GM20431 (cell line): ENCODE data around the gene APOLD1.
"Not testable (repeated sequence)": the region's sequence is repeated elsewhere in the genome, so short reads cannot be mapped to it uniquely, and the experiment has no call there.

ENCODE experiments used
- in situ Hi-C: fragments of 300-500 bp; cut with MseI, MboI; formaldehyde crosslinking; loops from one replicate; pipeline ENCODE4 v1.15.0; 2020; ENCODE audit warnings: low sequenced_read_pairs; ENCODE audit not compliant: unreplicated experiment

The APOLD1 gene

GRCh38 chr12:12784116-12784515 is 1.3 kb upstream of the APOLD1 start:
- in situ Hi-C loops, result no loop called here

GRCh38 chr12:12786351-12786705 is 869 bp downstream of the APOLD1 start:
- in situ Hi-C loops, result no loop called here

GRCh38 chr12:12786706-12787601 is 1.5 kb downstream of the APOLD1 start:
- in situ Hi-C loops, result no loop called here

- in situ Hi-C loops, result no loop called here
Observed at GRCh38 chr12:12788131-12788530, 2.7 kb downstream of the APOLD1 start.

- in situ Hi-C loops, result no loop called here
Observed at GRCh38 chr12:12788675-12789368, 3.4 kb downstream of the APOLD1 start.

DNA sequence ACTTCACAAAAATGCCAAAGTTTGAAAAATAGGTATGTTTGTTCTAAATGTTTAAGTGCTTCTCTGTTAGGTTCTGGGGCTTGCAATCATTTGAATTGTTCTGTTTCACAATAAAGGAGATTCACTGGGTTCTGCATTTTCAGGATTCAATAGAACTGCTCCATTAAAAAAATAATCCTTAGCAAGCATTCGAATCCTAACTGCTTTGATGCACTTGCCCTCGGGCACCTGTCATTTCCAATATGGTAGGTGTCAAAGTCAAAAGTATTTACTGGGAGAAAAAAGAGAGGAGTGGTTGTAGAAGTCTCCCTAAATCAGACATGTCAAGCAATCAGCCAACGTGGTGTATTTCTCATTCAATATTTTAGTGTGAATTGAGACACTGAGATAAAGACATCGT is 5.5 kb downstream of the APOLD1 start:
- in situ Hi-C loops, result no loop called here

DNA sequence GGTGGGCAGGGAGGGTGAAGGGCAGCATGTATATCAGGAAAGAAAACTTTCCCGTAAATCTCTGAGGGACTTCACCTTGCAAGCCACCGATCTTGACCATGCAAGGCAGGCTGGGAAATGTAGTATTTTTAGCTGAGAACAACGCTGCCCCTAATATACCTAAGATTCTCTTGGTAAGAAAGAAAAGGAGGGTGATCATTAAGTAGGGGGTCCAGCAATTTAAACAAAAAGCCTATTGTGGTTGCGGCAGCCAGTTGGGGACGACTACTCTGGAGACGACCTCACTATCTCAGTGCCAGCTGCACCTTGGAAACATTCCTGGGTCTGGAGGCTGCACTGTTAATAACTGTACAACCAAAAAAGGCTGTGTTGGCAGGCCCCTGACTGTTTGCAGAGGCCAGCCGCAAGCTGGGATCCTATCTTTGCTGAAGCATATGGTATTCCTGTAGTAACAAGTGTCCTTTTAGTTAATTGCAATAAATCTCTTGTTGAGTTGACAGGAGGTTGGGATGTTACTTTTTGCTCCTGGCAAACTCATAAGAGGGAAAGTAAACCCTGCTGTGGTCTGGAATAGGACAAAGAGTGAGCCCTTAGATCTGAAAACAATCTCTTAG is 6.4 kb downstream of the APOLD1 start:
- in situ Hi-C loops, result no loop called here

DNA sequence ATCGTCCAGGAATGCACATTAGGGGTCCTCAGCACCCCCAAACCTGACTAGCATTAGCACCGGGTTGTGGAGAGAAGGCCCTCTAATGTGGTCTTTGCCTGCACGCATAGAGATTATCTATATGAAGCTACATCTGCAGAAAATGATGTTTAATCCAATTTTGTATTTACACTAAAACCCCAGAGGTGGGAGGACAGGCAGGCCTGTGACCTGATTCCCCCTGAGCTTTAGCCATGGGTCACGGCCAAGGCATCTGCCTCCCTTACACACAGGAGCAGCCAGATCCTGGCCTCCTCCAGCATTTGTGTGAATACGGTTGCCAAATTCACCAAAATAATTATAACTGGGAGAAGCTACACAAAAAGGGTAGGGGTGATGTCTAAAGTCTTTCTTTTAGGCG is 7.0 kb downstream of the APOLD1 start:
- in situ Hi-C loops, result no loop called here

DNA sequence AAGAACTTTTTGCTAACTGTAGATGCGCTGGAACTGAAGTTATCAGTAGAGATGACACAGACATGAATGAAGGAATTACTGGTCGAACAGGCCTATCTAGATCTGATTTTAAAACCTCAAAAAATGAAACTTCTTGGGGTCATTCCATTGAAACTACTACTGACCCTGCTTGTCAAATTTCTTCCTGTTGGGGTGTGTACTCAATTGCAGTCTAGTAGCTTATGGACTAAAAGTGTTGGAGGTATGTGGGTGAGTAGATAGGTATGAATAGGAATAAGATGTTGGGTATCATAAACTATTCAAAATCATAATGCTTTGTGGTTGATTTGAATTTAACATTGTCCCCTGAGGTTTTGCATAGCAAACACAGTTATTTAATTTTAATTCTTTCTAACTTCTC is 9.2 kb downstream of the APOLD1 start:
- in situ Hi-C loops, result no loop called here

GRCh38 chr12:12796171-12796570 is 10.7 kb downstream of the APOLD1 start:
- in situ Hi-C loops, result no loop called here

DNA sequence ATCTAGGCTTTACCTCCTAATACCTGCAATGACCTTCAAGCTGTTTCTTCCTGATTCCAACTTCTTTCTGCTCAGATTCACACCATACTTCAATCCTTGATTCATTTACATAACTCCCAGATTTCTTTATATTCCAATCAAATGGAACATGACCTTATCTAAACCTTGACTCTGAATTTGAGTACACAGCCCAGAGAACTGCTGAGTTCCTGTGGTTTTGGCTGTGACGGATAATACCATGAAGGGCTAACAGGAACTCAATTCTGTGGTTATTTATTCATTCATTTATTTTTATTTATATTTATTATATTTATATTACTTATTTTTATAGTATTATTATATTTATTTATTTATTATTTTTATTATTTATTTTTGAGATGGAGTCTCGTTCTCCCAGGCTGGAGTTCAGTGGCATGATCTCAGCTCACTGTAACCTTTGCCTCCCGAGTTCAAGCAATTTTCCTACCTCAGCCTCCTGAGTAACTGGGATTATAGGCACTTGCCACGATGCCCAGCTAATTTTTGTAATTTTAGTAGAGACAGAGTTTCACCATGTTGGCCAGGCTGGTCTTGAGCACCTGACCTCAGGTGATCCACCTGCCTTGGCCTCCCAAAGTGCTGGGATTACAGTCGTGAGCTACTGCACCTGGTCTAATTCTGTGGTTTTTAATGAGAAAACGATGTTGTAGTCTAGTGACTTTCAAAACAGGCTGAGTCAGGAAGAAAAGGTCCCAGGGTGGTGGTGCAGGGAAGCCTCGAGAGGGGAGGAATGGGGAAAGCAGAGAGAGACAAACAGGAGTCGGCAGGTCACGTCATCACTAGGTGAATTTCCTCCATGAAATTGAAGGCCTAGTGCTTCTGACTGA is 11.7 kb downstream of the APOLD1 start:
- in situ Hi-C loops, result no loop called here

GRCh38 chr12:12797794-12798152 is 12.3 kb downstream of the APOLD1 start:
- in situ Hi-C loops, result no loop called here

DNA sequence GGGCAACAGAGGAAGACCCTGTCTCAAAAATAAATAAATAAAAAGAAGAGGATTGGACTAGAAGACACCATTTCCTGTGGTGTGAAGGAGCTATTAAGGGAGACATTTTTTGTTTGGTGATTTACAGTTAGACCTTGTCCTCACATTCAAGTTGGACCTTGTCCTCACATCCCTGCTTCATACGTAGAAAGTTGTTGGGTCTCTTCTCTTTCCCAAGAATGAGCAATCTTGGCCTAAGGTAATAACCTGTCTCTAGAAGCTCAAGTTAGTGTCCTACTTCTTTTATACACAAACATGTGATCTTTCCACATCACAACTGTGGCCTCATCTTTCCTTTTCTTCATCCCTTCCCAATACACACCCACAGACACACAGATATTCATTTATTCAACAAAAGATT is 13.0 kb downstream of the APOLD1 start:
- in situ Hi-C loops, result no loop called here

- in situ Hi-C loops, result no loop called here
Observed at GRCh38 chr12:12799163-12799920, 13.9 kb downstream of the APOLD1 start.

GRCh38 chr12:12800406-12801180 is 15.1 kb downstream of the APOLD1 start:
- in situ Hi-C loops, result no loop called here

DNA sequence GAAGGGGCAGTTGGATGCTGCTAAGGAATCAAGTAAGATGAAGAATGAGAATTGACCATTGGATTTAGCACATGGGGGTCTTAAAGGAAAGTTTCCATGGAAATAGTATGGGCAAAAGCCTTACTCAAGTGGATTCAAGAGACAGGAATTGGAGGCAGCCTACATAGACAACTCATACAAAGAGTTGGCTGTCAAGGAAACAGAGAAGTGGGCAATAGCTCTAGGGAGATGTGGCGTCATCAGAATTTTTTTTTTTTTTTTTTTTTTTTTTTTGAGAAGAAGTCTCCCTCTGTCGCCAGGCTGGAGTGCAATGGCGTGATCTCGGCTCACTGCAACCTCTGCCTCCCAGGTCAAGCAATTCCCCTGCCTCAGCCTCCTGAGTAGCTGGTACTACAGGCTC is 16.2 kb downstream of the APOLD1 start:
- in situ Hi-C loops, result not testable (repeated sequence)

DNA sequence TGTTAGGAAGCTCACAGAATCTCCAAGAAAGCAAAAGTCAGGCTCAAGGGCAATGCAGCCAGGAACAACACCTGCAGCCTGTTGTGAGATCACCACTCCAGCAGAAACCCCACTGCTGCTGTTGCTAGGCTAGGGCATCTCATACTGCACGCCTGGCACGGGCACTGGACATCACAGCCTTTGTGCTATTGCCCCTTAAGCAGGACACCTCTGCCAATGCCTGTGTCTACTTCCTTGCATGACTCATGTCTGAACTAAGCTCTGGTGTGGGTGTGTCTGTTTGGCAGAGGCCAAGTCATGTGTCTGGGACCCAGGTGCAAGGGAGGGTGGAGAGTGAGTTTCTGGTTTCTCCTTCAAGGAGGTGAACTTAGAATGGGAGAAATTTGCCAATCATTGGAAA is 17.7 kb downstream of the APOLD1 start:
- in situ Hi-C loops, result no loop called here

GRCh38 chr12:12804011-12804410 is 18.6 kb downstream of the APOLD1 start:
- in situ Hi-C loops, result no loop called here

- in situ Hi-C loops, result no loop called here
Observed at GRCh38 chr12:12804432-12804886, 19.0 kb downstream of the APOLD1 start.
